Fibroblast of mammary gland (primary cell): Measurements from ENCODE around the gene VEGFA.

Experiments used
- DNase-seq: peaks from one replicate; pipeline ENCODE4 v3.0.0-alpha.2; 2010; ENCODE audit warnings: low read depth
- H3K4me3 ChIP-seq: 2 replicates; pipeline ENCODE4 v1.5.1; 2011; ENCODE audit warnings: low read depth, mild to moderate bottlenecking, low read length, moderate library complexity; ENCODE audit not compliant: control insufficient read depth
- TF ChIP-seq, protein P1 (sequence below): conservative IDR thresholded peaks from 2 replicates; pipeline ENCODE4 v1.5.1; 2011; ENCODE audit warnings: low read depth, low read length, inconsistent platforms; ENCODE audit not compliant: control insufficient read depth, insufficient read depth

Gene VEGFA

DNA sequence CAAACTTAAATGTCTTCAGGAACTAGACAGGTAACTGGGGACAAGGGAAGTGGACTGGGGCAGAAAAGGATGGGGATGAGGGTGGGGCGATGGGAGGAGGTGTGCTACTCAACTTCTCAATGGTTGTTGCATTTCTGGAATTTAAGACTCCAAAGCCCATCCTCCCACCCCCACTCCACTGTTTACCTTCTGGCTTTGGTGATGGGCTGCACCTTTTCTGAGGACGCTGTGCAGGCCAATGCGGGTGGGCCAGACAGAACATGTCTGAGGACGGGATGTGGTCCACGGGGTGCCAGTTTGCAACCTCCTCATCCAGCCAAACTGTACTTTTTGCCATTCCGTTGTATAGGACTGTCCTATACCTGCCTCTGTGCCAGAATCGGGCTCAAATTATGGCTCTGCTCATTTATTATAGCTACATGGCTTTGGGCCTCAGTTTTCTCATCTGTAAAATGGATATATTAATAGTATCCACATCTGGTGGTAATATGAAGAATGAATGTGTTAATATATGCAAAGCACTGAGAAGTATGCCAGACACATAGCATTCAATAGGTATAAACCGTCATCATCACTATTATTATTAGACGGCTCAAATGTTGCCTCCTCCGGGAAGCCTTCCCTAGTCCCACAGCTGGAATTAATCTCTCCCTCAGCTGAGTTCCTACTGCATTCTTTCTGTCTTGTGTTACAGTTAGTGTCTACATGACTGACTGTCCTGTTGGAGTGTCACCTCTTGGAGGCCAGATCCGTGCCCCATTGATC, 31.0 kb upstream of the VEGFA start:
- no peak overlapping the region for H3K4me3 ChIP-seq
- TF ChIP-seq, protein P1, sequence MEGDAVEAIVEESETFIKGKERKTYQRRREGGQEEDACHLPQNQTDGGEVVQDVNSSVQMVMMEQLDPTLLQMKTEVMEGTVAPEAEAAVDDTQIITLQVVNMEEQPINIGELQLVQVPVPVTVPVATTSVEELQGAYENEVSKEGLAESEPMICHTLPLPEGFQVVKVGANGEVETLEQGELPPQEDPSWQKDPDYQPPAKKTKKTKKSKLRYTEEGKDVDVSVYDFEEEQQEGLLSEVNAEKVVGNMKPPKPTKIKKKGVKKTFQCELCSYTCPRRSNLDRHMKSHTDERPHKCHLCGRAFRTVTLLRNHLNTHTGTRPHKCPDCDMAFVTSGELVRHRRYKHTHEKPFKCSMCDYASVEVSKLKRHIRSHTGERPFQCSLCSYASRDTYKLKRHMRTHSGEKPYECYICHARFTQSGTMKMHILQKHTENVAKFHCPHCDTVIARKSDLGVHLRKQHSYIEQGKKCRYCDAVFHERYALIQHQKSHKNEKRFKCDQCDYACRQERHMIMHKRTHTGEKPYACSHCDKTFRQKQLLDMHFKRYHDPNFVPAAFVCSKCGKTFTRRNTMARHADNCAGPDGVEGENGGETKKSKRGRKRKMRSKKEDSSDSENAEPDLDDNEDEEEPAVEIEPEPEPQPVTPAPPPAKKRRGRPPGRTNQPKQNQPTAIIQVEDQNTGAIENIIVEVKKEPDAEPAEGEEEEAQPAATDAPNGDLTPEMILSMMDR: no peak

GRCh38 chr6:43739642-43740091, 30.3 kb upstream of the VEGFA start:
- DNase-seq: no peak
- TF ChIP-seq, protein P1: no peak
- no peak overlapping the region for H3K4me3 ChIP-seq

More for the DNA sequence above, 31.0 kb upstream of the VEGFA start:
- no peak for DNase-seq

- no peak overlapping the region for H3K4me3 ChIP-seq
- DNase-seq: no peak
- TF ChIP-seq, protein P1: no peak
Observed at GRCh38 chr6:43740321-43740960, 29.6 kb upstream of the VEGFA start.

DNA sequence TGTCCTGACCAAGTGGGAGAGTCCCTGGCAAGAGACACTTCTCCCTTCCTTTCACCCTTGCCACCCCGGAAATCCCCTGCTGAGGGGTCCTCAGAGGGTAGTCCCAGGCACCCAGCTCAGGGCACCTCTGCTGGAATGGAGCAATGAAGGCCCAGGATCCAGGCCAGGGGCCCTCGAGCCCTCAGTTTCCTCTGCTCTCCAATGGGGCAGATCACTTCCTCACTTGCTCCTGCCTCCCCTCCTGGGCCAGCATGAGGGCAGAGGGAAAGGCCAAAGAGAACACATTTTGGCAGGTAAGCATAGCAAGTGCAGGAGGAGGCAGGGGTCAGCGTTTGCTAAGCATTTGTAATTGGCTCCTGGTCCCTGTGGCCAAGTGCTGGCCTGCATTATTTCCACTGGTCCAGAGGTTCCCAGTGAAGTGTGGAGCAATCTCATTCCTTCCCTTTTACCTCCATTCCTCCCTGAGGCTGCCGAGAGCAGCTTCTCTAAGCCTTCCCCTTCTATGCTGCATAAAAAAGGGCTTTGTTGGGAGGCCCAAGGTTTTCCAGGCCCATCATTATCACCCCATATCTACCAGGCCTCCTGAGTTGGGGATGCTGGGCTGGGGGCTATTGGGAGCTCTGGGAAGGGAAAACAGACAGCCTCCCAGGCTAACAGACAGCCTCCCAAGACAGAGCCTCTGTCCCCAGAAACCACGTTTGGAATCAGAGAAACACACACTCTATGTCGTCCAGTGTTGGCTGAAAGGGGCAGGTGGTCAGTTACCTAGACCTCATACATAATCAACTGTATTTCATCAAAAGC, 28.8 kb upstream of the VEGFA start:
- no peak for DNase-seq
- no peak overlapping the region for H3K4me3 ChIP-seq
- TF ChIP-seq, protein P1: no peak

DNA sequence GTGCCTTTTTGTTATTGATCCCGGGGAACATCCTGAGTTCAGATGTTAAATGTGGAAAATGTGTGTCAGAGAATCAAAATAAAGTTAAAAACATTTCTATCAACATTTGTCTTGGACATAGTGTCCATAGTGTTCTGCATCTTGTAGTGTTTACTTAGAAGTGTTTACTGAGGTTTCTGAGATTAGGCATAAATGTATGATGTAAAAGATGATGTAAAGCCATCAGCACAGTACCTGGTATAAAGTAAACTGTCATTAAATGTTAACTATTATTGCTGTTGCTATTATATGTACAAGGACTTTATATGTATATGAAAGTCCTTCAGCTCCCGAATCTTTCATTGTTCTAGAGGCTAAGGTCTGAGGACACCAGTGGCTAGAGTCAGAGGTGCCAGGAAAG, 28.2 kb upstream of the VEGFA start:
- H3K4me3 ChIP-seq: no peak overlapping the region
- no peak for DNase-seq
- TF ChIP-seq, protein P1: no peak

GRCh38 chr6:43742285-43742684, 27.7 kb upstream of the VEGFA start:
- TF ChIP-seq, protein P1: no peak
- no peak overlapping the region for H3K4me3 ChIP-seq
- DNase-seq: no peak
